DOHH2 (cell line): ENCODE data around the gene GIMAP8.

Experiments
- H3F3A ChIP-seq: fragments of 200-600 bp; sonication (generic), shearing (Covaris generic); 2 replicates; pipeline ENCODE4 v1.6.0; 2016; ENCODE audit warnings: antibody characterized with exemption, mild to moderate bottlenecking; ENCODE audit not compliant: control insufficient read depth, insufficient read depth
- H3K27ac ChIP-seq: fragments of 200-600 bp; sonication (generic); 2 replicates; pipeline ENCODE4 v1.5.1; 2014; ENCODE audit warnings: low read depth, mild to moderate bottlenecking, low read length, moderate library complexity
- H3K27me3 ChIP-seq: fragments of 200-600 bp; sonication (generic); 2 replicates; pipeline ENCODE4 v1.6.1; 2014; ENCODE audit warnings: mild to moderate bottlenecking, low read length, mixed read lengths; ENCODE audit not compliant: control insufficient read depth
- H3K36me3 ChIP-seq: fragments of 200-600 bp; sonication (generic); 2 replicates; pipeline ENCODE4 v1.6.1; 2014; ENCODE audit warnings: mild to moderate bottlenecking, low read length, moderate library complexity, mixed read lengths; ENCODE audit not compliant: control insufficient read depth
- H3K4me1 ChIP-seq: fragments of 200-600 bp; sonication (generic); 2 replicates; pipeline ENCODE4 v1.6.1; 2014; ENCODE audit warnings: mild to moderate bottlenecking, low read length, mixed read lengths; ENCODE audit not compliant: control insufficient read depth
- H3K4me2 ChIP-seq: fragments of 200-600 bp; sonication (generic); 2 replicates; pipeline ENCODE4 v1.6.0; 2014; ENCODE audit warnings: mild to moderate bottlenecking, low read length, moderate library complexity
- H3K4me3 ChIP-seq: fragments of 200-600 bp; sonication (generic); 2 replicates; pipeline ENCODE4 v1.5.1; 2014; ENCODE audit warnings: mild to moderate bottlenecking, low read length, mixed read lengths
- H3K79me2 ChIP-seq: fragments of 200-600 bp; sonication (generic); 2 replicates; pipeline ENCODE4 v1.6.1; 2014; ENCODE audit warnings: mild to moderate bottlenecking, low read length, mixed read lengths; ENCODE audit not compliant: control insufficient read depth
- H3K9me2 ChIP-seq: fragments of 200-600 bp; sonication (generic); replicated peaks from 2 replicates; pipeline ENCODE4 v1.6.1; 2014; ENCODE audit warnings: mild to moderate bottlenecking, low read length, mixed read lengths; ENCODE audit not compliant: control insufficient read depth
- H3K9me3 ChIP-seq: fragments of 200-600 bp; sonication (generic); 2 replicates; pipeline ENCODE4 v1.6.1; 2014; ENCODE audit warnings: antibody characterized with exemption, low read length, mixed read lengths; ENCODE audit not compliant: control insufficient read depth, insufficient read depth
- H4K20me1 ChIP-seq: fragments of 200-600 bp; sonication (generic); 2 replicates; pipeline ENCODE4 v1.6.0; 2014; ENCODE audit warnings: low read depth, mild to moderate bottlenecking, antibody characterized with exemption, low read length, moderate library complexity; ENCODE audit not compliant: control insufficient read depth, insufficient read depth
- EZH2phosphoT487 ChIP-seq: fragments of 200-600 bp; sonication (generic); IDR thresholded peaks from 2 replicates; pipeline ENCODE4 v1.6.1; 2017; ENCODE audit warnings: borderline replicate concordance, mild to moderate bottlenecking, antibody characterized with exemption, low read length, moderate library complexity, mixed read lengths
- TF ChIP-seq, protein P1 (sequence below): fragments of 200-600 bp; sonication (generic); IDR thresholded peaks from one replicate; pipeline ENCODE4 v1.5.1; 2014; ENCODE audit warnings: antibody characterized with exemption, mild to moderate bottlenecking, low read depth, low read length; ENCODE audit not compliant: poor library complexity, severe bottlenecking

GIMAP8 gene

GRCh38 chr7:150428671-150429451, 21.6 kb upstream of the GIMAP8 start:
- no peak overlapping the region for H3K4me3 ChIP-seq
- no peaks in the 10 kb centered on the region for H3K9me2 ChIP-seq
- H3K27me3 ChIP-seq, result peaks cover 49% of the 10 kb centered on the region
- H3K4me2 ChIP-seq, result no peak overlapping the region
- H3K9me3 ChIP-seq, result no peaks in the 10 kb centered on the region
- H3K79me2 ChIP-seq, result no peaks in the 10 kb centered on the region
- H3K27ac ChIP-seq, result no peak overlapping the region
- no peaks in the 10 kb centered on the region for H4K20me1 ChIP-seq
- no peaks in the 10 kb centered on the region for H3K36me3 ChIP-seq
- no peaks in the 10 kb centered on the region for H3F3A ChIP-seq
- TF ChIP-seq, protein P1, sequence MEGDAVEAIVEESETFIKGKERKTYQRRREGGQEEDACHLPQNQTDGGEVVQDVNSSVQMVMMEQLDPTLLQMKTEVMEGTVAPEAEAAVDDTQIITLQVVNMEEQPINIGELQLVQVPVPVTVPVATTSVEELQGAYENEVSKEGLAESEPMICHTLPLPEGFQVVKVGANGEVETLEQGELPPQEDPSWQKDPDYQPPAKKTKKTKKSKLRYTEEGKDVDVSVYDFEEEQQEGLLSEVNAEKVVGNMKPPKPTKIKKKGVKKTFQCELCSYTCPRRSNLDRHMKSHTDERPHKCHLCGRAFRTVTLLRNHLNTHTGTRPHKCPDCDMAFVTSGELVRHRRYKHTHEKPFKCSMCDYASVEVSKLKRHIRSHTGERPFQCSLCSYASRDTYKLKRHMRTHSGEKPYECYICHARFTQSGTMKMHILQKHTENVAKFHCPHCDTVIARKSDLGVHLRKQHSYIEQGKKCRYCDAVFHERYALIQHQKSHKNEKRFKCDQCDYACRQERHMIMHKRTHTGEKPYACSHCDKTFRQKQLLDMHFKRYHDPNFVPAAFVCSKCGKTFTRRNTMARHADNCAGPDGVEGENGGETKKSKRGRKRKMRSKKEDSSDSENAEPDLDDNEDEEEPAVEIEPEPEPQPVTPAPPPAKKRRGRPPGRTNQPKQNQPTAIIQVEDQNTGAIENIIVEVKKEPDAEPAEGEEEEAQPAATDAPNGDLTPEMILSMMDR, result no peak
- TF ChIP-seq EZH2phosphoT487, result no peak
- no peaks in the 10 kb centered on the region for H3K4me1 ChIP-seq

- H3K4me3 ChIP-seq, result no peak overlapping the region
- H3K27me3 ChIP-seq, result peaks cover 54% of the 10 kb centered on the region
- no peaks in the 10 kb centered on the region for H3K79me2 ChIP-seq
- TF ChIP-seq, protein P1, result no peak
- no peaks in the 10 kb centered on the region for H3K9me2 ChIP-seq
- H4K20me1 ChIP-seq, result no peaks in the 10 kb centered on the region
- H3K4me2 ChIP-seq, result no peak overlapping the region
- no peaks in the 10 kb centered on the region for H3K9me3 ChIP-seq
- H3K27ac ChIP-seq, result no peak overlapping the region
- no peaks in the 10 kb centered on the region for H3F3A ChIP-seq
- H3K36me3 ChIP-seq, result no peaks in the 10 kb centered on the region
- no peaks in the 10 kb centered on the region for H3K4me1 ChIP-seq
Measured at GRCh38 chr7:150429699-150430098, 20.7 kb upstream of the GIMAP8 start.

DNA sequence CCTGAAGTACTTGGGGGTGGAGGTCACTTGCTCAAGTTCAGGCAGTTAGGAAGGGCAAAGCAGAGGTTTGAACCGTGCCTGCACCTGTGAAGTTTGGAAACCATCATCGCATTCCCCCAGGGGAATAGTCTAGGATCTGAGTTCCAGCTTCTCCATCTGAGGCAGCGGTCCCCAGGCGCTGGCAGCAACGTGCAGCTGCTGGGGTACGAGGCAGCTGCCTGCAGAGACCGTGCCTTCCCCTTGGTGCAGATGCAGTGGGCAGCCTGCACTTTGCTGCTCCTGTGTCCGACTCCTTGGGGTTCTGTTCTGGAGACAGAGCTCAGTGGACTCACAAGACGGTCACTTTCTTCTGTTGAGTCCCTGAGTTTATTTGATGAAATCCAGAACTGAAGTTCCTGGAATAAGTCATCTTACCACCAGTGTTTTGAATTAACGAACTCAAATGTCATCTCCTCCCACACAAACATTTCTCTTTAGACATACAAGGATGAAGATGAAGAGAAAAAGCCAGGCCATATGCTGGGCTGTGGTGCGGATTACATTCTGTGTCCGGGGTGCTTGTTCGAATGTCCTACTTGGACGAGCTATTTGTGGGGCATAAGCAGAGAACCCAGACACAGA, 19.9 kb upstream of the GIMAP8 start:
- H3K79me2 ChIP-seq, result no peaks in the 10 kb centered on the region
- peaks cover 7% of the 10 kb centered on the region for H3K4me1 ChIP-seq
- no peaks in the 10 kb centered on the region for H3K9me2 ChIP-seq
- no peaks in the 10 kb centered on the region for H3F3A ChIP-seq
- H3K36me3 ChIP-seq, result no peaks in the 10 kb centered on the region
- H3K4me3 ChIP-seq, result no peak overlapping the region
- no peak overlapping the region for H3K27ac ChIP-seq
- H4K20me1 ChIP-seq, result no peaks in the 10 kb centered on the region
- no peak overlapping the region for H3K4me2 ChIP-seq
- no peaks in the 10 kb centered on the region for H3K9me3 ChIP-seq
- peaks cover 54% of the 10 kb centered on the region for H3K27me3 ChIP-seq
- TF ChIP-seq, protein P1, result no peak
- TF ChIP-seq EZH2phosphoT487, result no peak
